HL-60/S4 treated with phorbol 12-myristate 13-acetate at 8.2 ng/mL for 4 days and 3 days (cell line): ENCODE measurements around the gene ARHGEF40.

Source experiments
- in situ Hi-C: fragments of 300-500 bp; cut with MboI; formaldehyde crosslinking; loops from 2 replicates; pipeline ENCODE4 v1.15.0; 2022; ENCODE audit warnings: low sequenced_read_pairs

ARHGEF40 gene

GRCh38 chr14:21078726-21079125 is 8.6 kb downstream of the ARHGEF40 start:
- in situ Hi-C loops: no loop called here

- in situ Hi-C loops: no loop called here
These were observed 11.5 kb downstream of the ARHGEF40 start for GRCh38 chr14:21081521-21082142.

GRCh38 chr14:21083565-21084325 is 13.6 kb downstream of the ARHGEF40 start:
- in situ Hi-C loops: no loop called here

GRCh38 chr14:21084396-21084795 is 14.3 kb downstream of the ARHGEF40 start:
- in situ Hi-C loops: no loop called here

GRCh38 chr14:21084998-21085853 is 15.1 kb downstream of the ARHGEF40 start:
- in situ Hi-C loops: no loop called here

- in situ Hi-C loops: no loop called here
These were observed 16.8 kb downstream of the ARHGEF40 start for GRCh38 chr14:21086908-21087293.

- in situ Hi-C loops: no loop called here
These were observed 17.4 kb downstream of the ARHGEF40 start for GRCh38 chr14:21087294-21088091.

- in situ Hi-C loops: no loop called here
These were observed 18.6 kb downstream of the ARHGEF40 start for GRCh38 chr14:21088687-21089086.

- in situ Hi-C loops: no loop called here
These were observed 19.2 kb downstream of the ARHGEF40 start for GRCh38 chr14:21089271-21089670.

- in situ Hi-C loops: no loop called here
These were observed 19.7 kb downstream of the ARHGEF40 start for GRCh38 chr14:21089877-21090193.

- in situ Hi-C loops: no loop called here
These were observed 20.3 kb downstream of the ARHGEF40 start for GRCh38 chr14:21090194-21090939.

- in situ Hi-C loops: no loop called here
These were observed 21.0 kb downstream of the ARHGEF40 start for GRCh38 chr14:21090940-21091663.

- in situ Hi-C loops: no loop called here
These were observed 21.7 kb downstream of the ARHGEF40 start for GRCh38 chr14:21091821-21092272.

- in situ Hi-C loops: no loop called here
These were observed 22.3 kb downstream of the ARHGEF40 start for GRCh38 chr14:21092273-21093011.

- in situ Hi-C loops: no loop called here
These were observed 22.9 kb downstream of the ARHGEF40 start for GRCh38 chr14:21093018-21093417.

- in situ Hi-C loops: no loop called here
These were observed 23.9 kb downstream of the ARHGEF40 start for GRCh38 chr14:21093769-21094681.

GRCh38 chr14:21095430-21096205 is 25.5 kb downstream of the ARHGEF40 start:
- in situ Hi-C loops: no loop called here
